PFSK-1 (cell line): ENCODE results near the gene KSR1.

Source experiments
- POLR2AphosphoS5 ChIP-seq: IDR thresholded peaks from 2 replicates; pipeline ENCODE4 v1.6.1; 2012; ENCODE audit warnings: low read depth, mild to moderate bottlenecking, control low read depth, low read length, moderate library complexity
- REST ChIP-seq, 2 experiments: IDR thresholded peaks; 2 replicates each; pipeline versions ENCODE4 v1.6.1 to v1.8.0; 2011 to 2012; ENCODE audit warnings: low read depth in 2 of 2, low read length in 2 of 2, control low read depth in 1 of 2, inconsistent platforms in 1 of 2, mild to moderate bottlenecking in 1 of 2, moderate library complexity in 1 of 2; ENCODE audit not compliant: insufficient read depth in 1 of 2
- SIN3A ChIP-seq: IDR thresholded peaks from 2 replicates; pipeline ENCODE4 v1.6.1; 2012; ENCODE audit warnings: mild to moderate bottlenecking, low read length, moderate library complexity, borderline replicate concordance; ENCODE audit not compliant: insufficient read depth
- TAF1 ChIP-seq: IDR thresholded peaks from 2 replicates; pipeline ENCODE4 v1.6.1; 2012; ENCODE audit warnings: low read length, control low read depth, borderline replicate concordance; ENCODE audit not compliant: insufficient read depth

- TF ChIP-seq POLR2AphosphoS5: no peak
- no peak for TF ChIP-seq TAF1
- no peak for TF ChIP-seq REST (IDR thresholded peaks at IDR 0.05; ENCODE audit: insufficient read depth in 1 of 2, low read depth in 2 of 2, low read length in 2 of 2)
- no peak for TF ChIP-seq SIN3A
These were observed 30.3 kb upstream of the KSR1 start for GRCh38 chr17:27425991-27426390.
